Activated CD4-positive, alpha-beta memory T cell treated with anti-CD3 and anti-CD28 coated beads for 36 hours (primary cell): ENCODE data around the gene MEMO1. TPM values are rescaled to one million over a fixed set of nuclear protein-coding genes. Genes with fewer than 3 reads are reported as not detected.
"Not testable (repeated sequence)": the region's sequence is repeated elsewhere in the genome, so short reads cannot be mapped to it uniquely, and the experiment has no call there.

ENCODE experiments used
- CTCF ChIA-PET: fragments of 350-600 bp; sonication (Branson Sonifier 250); formaldehyde crosslinking; loops from one replicate; lab custom pipeline; 2021; ENCODE audit warnings: antibody characterized with exemption, inconsistent platforms; lab: Charles Lee
- POLR2A ChIA-PET: fragments of 350-600 bp; sonication (Branson Sonifier 250); formaldehyde crosslinking; loops from one replicate; lab custom pipeline; 2021; ENCODE audit warnings: antibody characterized with exemption; lab: Charles Lee
- DNase-seq: peaks from one replicate; pipeline ENCODE4 v3.0.0-alpha.2; 2020
- H3K27ac Mint-ChIP-seq: one replicate; pipeline ENCODE4 v1.8.0; 2021; ENCODE audit warnings: mixed read lengths
- H3K27me3 Mint-ChIP-seq: one replicate; pipeline ENCODE4 v1.8.0; 2021; ENCODE audit warnings: mixed read lengths
- H3K36me3 Mint-ChIP-seq: one replicate; pipeline ENCODE4 v1.8.0; 2021; ENCODE audit warnings: mixed read lengths
- H3K4me1 Mint-ChIP-seq: one replicate; pipeline ENCODE4 v1.8.0; 2021; ENCODE audit warnings: low read depth, mixed read lengths
- H3K4me3 Mint-ChIP-seq: one replicate; pipeline ENCODE4 v1.8.0; 2021; ENCODE audit warnings: mild to moderate bottlenecking, mixed read lengths
- H3K9me3 Mint-ChIP-seq: one replicate; pipeline ENCODE4 v1.8.0; 2021; ENCODE audit warnings: mixed read lengths
- intact Hi-C: fragments of 100-400 bp; cut with micrococcal nuclease; formaldehyde crosslinking; loops from one replicate; pipeline ENCODE4 v1.15.1; 2023
- total RNA-seq, 2 experiments: library from RNA; stranded (reverse); gene quantifications; one replicate each; pipeline ENCODE4 v1.2.3, GENCODE V29; 2021

The MEMO1 gene
- total RNA-seq, 2 experiments from 2014 or later = 44.7 to 47.6 TPM

DNA sequence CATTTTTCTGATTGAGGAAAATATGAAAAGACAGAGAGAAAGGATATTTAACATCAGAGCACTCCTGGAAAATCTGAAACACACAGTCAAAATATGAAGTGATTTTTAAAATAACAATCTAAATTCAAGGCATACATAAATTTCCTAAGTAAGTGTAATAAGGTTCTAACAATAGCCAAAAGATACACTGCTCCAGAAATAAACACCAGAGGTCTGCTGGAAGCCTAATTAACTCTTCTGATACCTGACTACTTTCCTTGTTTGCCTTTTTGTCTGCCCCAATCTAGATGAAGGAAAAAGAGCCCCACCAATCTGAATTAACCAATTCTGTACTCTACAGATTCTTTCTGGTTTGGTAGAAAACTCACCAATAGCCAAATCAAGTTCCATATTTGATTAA, 87.1 kb downstream of the MEMO1 start:
- Mint-ChIP-seq H3K4me3 (no peak overlapping the region), H3K4me1 (peaks cover 12% of the 10 kb centered on the region), H3K27ac (no peak overlapping the region), H3K27me3 (no peaks in the 10 kb centered on the region), H3K36me3 (peaks cover 14% of the 10 kb centered on the region), H3K9me3 (no peaks in the 10 kb centered on the region)
- intact Hi-C loops = no loop called here
- ChIA-PET CTCF (no interaction called here), POLR2A (no interaction called here)
- DNase-seq = no peak

DNA sequence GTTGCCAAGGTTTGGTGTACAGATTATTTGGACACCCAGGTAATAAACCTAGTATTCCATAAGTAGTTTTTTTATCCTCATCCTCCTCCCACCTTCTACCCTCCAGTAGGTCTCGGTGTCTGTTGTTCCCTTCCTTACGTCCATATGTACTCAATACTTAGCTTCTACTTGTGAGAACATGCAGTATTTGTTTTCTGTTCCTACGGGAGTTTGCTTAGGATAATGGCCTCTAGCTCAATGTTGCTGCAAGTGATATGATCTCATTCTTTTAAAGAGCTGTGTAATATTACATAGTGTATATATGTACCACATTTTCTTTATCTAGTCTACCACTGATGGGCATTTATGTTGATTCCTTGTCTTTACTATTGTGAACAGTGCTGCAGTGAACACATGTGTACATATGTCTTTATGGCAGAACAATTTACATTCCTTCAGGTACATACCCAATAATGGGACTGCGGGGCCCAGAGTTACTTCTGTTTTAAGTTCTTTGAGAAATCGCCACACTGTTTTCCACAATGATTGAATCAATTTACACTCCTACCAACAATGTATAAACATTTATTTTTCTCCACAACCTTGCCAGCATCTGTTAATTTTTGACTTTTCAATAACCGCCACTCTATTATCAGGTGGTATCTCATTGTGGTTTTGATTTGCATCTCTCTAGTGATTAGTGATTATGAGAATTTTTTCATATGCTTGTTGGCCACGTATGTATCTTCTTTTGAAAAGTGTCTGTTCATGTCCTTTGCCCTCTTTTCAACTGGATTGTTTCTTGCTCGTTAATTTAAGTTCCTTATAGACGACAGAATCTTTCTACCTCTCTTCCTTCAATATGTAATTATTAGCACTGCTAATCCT, 88.0 kb downstream of the MEMO1 start:
- H3K9me3 Mint-ChIP-seq = no peaks in the 10 kb centered on the region
- DNase-seq = no peak
- no peak overlapping the region for H3K4me3 Mint-ChIP-seq
- H3K4me1 Mint-ChIP-seq = peaks cover 12% of the 10 kb centered on the region
- peaks cover 14% of the 10 kb centered on the region for H3K36me3 Mint-ChIP-seq
- CTCF ChIA-PET = no interaction called here
- H3K27me3 Mint-ChIP-seq = no peaks in the 10 kb centered on the region
- intact Hi-C loops = no loop called here
- H3K27ac Mint-ChIP-seq = no peak overlapping the region
- POLR2A ChIA-PET = no interaction called here

DNA sequence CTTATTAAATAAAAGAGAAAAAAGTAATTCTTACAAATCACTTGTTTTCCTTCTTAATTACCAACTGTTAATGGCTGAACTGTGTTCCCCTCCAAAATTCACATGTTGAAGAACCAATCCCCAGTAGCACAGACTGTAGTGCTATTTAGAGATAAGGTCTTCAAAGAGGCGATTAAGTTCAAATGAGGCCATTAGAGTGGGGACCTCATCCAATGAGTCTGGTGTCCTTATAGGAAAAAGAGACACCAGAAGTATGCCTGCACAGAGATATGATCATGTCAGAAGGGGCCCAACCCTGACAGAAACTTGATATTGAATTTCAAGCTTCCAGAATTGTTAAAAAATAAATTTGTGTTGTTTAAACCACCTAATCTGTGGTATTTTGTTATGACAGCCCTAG, 89.8 kb downstream of the MEMO1 start:
- Mint-ChIP-seq H3K27me3 (no peaks in the 10 kb centered on the region), H3K36me3 (peaks cover 14% of the 10 kb centered on the region), H3K9me3 (no peaks in the 10 kb centered on the region), H3K4me1 (peaks cover 12% of the 10 kb centered on the region), H3K27ac (no peak overlapping the region), H3K4me3 (no peak overlapping the region)
- ChIA-PET POLR2A (no interaction called here), CTCF (interaction anchor here (0.8 kb wide), 1 partner anchor 92 kb away, joined by 3 read pairs; no protein-coding TSS in a partner anchor)
- intact Hi-C loops = no loop called here
- DNase-seq = no peak

DNA sequence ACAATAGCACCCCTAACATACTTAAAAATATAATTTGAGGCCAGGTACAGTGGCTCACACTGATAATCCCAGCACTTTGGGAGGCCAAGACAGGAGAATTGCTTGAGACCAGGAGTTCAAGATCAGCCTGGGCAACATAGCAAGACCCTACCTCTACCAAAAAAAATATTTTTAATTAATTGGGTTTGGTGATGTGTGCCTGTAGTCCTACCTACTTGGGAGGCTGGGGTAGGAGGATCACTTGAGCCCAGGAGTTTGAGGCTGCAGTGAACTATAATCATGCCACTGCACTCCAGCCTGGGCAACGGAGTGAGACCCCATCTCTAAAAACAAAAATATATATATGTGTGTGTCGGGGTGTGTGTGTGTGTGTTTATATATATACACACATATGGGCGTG, 91.3 kb downstream of the MEMO1 start:
- Mint-ChIP-seq H3K9me3 (no peaks in the 10 kb centered on the region), H3K27me3 (no peaks in the 10 kb centered on the region), H3K4me3 (no peak overlapping the region), H3K4me1 (peaks cover 12% of the 10 kb centered on the region), H3K27ac (no peak overlapping the region), H3K36me3 (peaks cover 8% of the 10 kb centered on the region)
- no peak for DNase-seq
- intact Hi-C loops = no loop called here
- ChIA-PET POLR2A (no interaction called here), CTCF (no interaction called here)

DNA sequence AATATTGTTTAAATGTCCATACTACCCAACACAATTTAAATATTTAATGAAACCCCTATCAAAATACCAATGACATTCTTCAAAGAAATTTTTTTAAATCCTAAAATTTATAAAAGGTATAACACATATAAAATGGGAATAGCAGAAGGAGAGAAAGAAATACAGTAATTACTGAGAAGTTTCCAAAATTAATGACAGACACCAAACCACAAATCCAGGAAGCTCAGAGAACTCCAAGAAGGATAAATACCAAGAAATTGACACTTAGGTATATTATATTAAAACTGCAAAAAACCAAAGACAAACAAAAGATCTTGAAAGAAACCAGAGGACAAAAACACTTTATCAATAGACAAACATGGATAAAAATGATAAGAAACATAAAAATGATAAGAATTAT, 101.1 kb downstream of the MEMO1 start:
- DNase-seq = no peak
- POLR2A ChIA-PET = no interaction called here
- peaks cover 9% of the 10 kb centered on the region for H3K4me1 Mint-ChIP-seq
- no peaks in the 10 kb centered on the region for H3K9me3 Mint-ChIP-seq
- H3K27me3 Mint-ChIP-seq = no peaks in the 10 kb centered on the region
- H3K36me3 Mint-ChIP-seq = peaks cover 22% of the 10 kb centered on the region
- intact Hi-C loops = no loop called here
- CTCF ChIA-PET = no interaction called here
- no peak overlapping the region for H3K27ac Mint-ChIP-seq
- H3K4me3 Mint-ChIP-seq = no peak overlapping the region

DNA sequence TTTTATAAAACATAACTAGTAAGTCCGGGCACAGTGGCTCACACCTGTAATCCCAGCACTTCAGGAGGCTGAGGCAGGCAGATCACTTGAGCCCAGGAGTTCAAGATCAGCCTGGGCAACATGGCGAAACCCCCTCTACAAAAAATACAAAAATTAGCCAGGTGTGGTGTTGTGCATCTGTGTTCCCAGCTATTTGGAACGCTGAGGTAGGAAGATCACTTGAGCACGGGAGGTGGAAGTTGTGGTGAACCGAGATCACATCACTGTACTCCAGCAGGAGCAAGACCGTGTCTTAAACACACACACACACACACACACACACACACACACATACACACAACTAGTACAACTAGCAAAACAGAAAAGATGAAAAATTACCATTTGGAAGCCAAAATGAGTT, 103.3 kb downstream of the MEMO1 start:
- H3K27ac Mint-ChIP-seq, intact Hi-C loops, H3K9me3 Mint-ChIP-seq, H3K27me3 Mint-ChIP-seq, CTCF ChIA-PET, H3K4me3 Mint-ChIP-seq, DNase-seq, POLR2A ChIA-PET: not testable (repeated sequence)
- Mint-ChIP-seq H3K4me1 (peaks cover 17% of the 10 kb centered on the region), H3K36me3 (peaks cover 27% of the 10 kb centered on the region)

DNA sequence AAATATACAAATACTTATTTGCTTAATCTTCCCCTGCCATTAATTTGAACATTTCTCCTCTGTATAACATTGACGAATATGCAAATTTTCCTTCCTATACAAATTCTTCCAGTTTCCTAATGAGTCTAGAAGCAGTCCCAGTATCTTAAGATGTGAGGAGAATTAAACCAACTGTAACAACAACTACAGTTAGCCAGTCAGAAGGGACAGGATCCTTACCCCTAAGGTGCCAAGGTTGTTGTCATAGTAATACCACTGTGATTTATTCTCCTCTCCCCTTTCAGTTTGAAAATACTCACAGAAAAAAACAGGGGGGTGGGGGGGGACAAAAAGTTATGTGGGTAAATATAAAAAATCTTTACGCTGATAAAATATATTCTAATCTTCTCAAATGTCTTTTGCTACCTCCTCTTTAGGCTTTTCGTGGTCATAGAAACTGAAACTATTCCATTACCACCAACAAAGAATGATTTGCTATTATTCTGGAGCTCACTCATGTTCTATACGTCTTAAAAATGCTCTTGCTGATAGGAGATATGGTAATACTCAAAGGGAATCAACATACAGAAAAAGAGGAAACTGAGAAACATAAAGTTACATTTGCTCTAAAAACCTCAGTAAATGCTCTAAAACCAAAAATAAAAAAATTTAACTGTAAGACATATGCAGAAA, 107.6 kb downstream of the MEMO1 start:
- Mint-ChIP-seq H3K9me3 (peaks cover 11% of the 10 kb centered on the region), H3K4me3 (no peak overlapping the region), H3K4me1 (peaks cover 8% of the 10 kb centered on the region), H3K36me3 (peaks cover 55% of the 10 kb centered on the region), H3K27ac (no peak overlapping the region), H3K27me3 (no peaks in the 10 kb centered on the region)
- CTCF ChIA-PET = no interaction called here
- intact Hi-C loops = no loop called here
- POLR2A ChIA-PET = no interaction called here
- DNase-seq = no peak

DNA sequence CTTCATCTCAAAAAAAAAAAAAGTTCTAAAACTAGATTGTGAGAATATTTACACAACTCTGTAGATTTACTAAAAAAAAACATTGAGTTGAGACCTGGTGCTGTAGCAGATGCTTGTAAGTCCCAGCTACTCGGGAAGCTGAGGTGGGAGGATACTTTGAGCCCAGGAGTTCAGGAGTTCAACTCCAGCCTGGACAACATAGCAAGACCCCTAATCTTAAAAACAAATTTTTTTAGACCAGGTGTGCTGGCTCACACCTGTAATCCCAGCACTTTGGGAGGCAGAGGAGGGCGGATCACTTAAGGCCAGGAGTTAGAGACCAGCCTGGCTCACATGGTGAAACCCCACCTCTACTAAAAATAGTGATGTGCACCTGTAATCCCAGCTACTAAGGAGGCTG, 108.9 kb downstream of the MEMO1 start:
- no peak overlapping the region for H3K27ac Mint-ChIP-seq
- CTCF ChIA-PET = interaction anchor here (0.5 kb wide), 1 partner anchor 290 kb away, joined by 3 read pairs; no protein-coding TSS in a partner anchor
- DNase-seq = no peak
- H3K4me3 Mint-ChIP-seq = no peak overlapping the region
- intact Hi-C loops = no loop called here
- no peaks in the 10 kb centered on the region for H3K27me3 Mint-ChIP-seq
- peaks cover 64% of the 10 kb centered on the region for H3K36me3 Mint-ChIP-seq
- H3K4me1 Mint-ChIP-seq = peaks cover 8% of the 10 kb centered on the region
- peaks cover 25% of the 10 kb centered on the region for H3K9me3 Mint-ChIP-seq
- POLR2A ChIA-PET = interaction anchor here (0.7 kb wide), 1 partner anchor 42 kb away, joined by 4 read pairs; no protein-coding TSS in a partner anchor

DNA sequence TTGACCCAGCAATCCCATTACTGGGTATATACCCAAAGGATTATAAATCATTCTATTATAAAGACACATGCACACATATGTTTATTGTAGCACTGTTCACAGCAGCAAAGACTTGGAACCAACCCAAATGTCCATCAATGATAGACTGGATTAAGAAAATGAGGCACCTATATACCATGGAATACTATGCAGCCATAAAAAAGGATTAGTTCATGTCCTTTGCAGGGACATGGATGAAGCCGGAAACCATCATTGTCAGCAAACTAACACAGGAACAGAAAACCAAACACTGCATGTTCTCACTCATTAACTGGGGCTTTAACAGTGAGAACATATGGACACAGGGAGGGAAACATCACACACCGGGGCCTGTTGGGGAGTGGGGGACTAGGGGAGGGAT, 110.7 kb downstream of the MEMO1 start:
- CTCF ChIA-PET = not testable (repeated sequence)

DNA sequence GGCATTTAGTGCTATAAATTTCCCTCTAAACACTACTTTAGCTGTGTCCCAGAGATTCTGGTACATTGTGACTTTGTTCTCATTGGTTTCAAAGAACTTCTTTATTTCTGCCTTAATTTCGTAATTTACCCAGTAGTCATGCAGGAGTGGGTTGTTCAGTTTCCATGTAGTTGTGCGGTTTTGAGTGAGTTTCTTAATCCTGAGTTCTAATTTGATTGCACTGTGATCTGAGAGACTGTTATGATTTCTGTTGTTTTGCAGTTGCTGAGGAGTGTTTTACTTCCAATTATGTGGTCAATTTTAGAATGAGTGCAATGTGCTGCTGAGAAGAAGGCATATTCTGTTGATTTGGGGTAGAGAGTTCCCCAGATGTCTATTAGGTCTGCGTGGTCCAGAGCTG, 112.5 kb downstream of the MEMO1 start:
- H3K4me3 Mint-ChIP-seq, intact Hi-C loops, H3K27me3 Mint-ChIP-seq, H3K4me1 Mint-ChIP-seq, H3K27ac Mint-ChIP-seq, DNase-seq, CTCF ChIA-PET, POLR2A ChIA-PET: not testable (repeated sequence)
- Mint-ChIP-seq H3K9me3 (peaks cover 26% of the 10 kb centered on the region), H3K36me3 (peaks cover 63% of the 10 kb centered on the region)

More for the DNA sequence above, 110.7 kb downstream of the MEMO1 start:
- intact Hi-C loops, POLR2A ChIA-PET, H3K4me1 Mint-ChIP-seq, H3K27me3 Mint-ChIP-seq, DNase-seq, H3K27ac Mint-ChIP-seq, H3K4me3 Mint-ChIP-seq: not testable (repeated sequence)
- Mint-ChIP-seq H3K36me3 (peaks cover 67% of the 10 kb centered on the region), H3K9me3 (peaks cover 26% of the 10 kb centered on the region)

DNA sequence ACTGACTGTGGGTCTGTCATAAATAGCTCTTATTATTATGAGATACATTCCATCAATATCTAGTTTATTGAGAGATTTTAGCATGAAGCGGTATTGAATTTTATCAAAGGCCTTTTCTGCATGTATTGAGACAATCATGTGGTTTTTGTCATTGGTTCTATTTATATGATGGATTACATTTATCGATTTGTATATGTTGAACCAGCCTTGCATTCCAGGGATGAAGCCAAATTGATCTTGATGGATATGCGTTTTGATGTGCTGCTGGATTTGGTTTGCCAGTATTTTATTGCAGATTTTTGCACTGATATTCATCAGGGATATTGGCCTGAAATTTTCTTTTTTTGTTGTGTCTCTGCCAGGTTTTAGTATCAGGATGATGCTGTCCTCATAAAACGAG, 113.5 kb downstream of the MEMO1 start:
- H3K4me3 Mint-ChIP-seq, intact Hi-C loops, DNase-seq, H3K27ac Mint-ChIP-seq, POLR2A ChIA-PET, H3K27me3 Mint-ChIP-seq, CTCF ChIA-PET, H3K4me1 Mint-ChIP-seq: not testable (repeated sequence)
- H3K36me3 Mint-ChIP-seq = peaks cover 57% of the 10 kb centered on the region
- H3K9me3 Mint-ChIP-seq = peaks cover 26% of the 10 kb centered on the region

DNA sequence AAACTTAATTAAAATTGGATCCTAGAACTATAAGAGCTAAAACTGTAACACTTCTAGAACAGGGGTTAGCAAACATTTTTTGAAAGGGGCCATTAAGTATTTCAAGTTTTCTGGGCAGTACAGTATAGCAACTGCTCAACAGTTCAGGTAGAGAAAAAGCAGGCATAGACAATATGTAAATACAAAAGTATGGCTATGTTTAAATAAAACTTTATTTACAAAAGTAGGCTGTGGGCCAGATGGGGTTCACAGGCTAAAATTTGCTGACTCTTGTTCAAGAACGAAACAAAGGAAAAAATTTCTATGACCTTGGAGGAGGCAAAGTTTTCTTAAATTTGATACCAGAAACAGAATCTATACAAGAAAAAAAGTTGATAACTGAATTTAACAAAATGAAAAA, 114.5 kb downstream of the MEMO1 start:
- CTCF ChIA-PET = no interaction called here
- no peak overlapping the region for H3K27ac Mint-ChIP-seq
- H3K36me3 Mint-ChIP-seq = peaks cover 54% of the 10 kb centered on the region
- H3K4me3 Mint-ChIP-seq = no peak overlapping the region
- H3K9me3 Mint-ChIP-seq = peaks cover 26% of the 10 kb centered on the region
- intact Hi-C loops = no loop called here
- no peaks in the 10 kb centered on the region for H3K27me3 Mint-ChIP-seq
- H3K4me1 Mint-ChIP-seq = no peaks in the 10 kb centered on the region
- DNase-seq = no peak
- POLR2A ChIA-PET = no interaction called here
